Activated B cell treated with CpG ODN at 0.5 μM for 24 hours (primary cell): ENCODE data around the gene GMPPA. TPM values are rescaled to one million over a fixed set of nuclear protein-coding genes. Genes with fewer than 3 reads are reported as not detected.

Source experiments
- ATAC-seq: fragments of 200-7000 bp; cut with Tn5 transposase; one replicate; pipeline ENCODE4 v1.10.0; 2021; ENCODE audit warnings: low read depth, mild to moderate bottlenecking, moderate library complexity
- CTCF ChIA-PET: fragments of 350-600 bp; sonication (Branson Sonifier 250); formaldehyde crosslinking; loops from one replicate; lab custom pipeline; 2021; ENCODE audit warnings: antibody characterized with exemption; lab: Charles Lee
- POLR2A ChIA-PET: fragments of 350-600 bp; sonication (Branson Sonifier 250); formaldehyde crosslinking; loops from one replicate; lab custom pipeline; 2021; ENCODE audit warnings: antibody characterized with exemption; lab: Charles Lee
- DNase-seq: peaks from one replicate; pipeline ENCODE4 v3.0.0; 2022
- H3K27ac Mint-ChIP-seq: one replicate; pipeline ENCODE4 v1.8.0; 2020; ENCODE audit warnings: mixed read lengths
- H3K27me3 Mint-ChIP-seq: one replicate; pipeline ENCODE4 v1.8.0; 2021; ENCODE audit warnings: mixed read lengths
- H3K36me3 Mint-ChIP-seq: one replicate; pipeline ENCODE4 v1.8.0; 2021; ENCODE audit warnings: low read depth, mixed read lengths
- H3K4me1 Mint-ChIP-seq: one replicate; pipeline ENCODE4 v1.8.0; 2021; ENCODE audit warnings: mixed read lengths
- H3K4me3 Mint-ChIP-seq: one replicate; pipeline ENCODE4 v1.8.0; 2020; ENCODE audit warnings: mild to moderate bottlenecking, mixed read lengths
- H3K9me3 Mint-ChIP-seq: one replicate; pipeline ENCODE4 v1.8.0; 2020; ENCODE audit warnings: mixed read lengths
- intact Hi-C: fragments of 100-400 bp; cut with micrococcal nuclease; formaldehyde crosslinking; loops from one replicate; pipeline ENCODE4 v1.15.1; 2024
- total RNA-seq: library from RNA; stranded (reverse); gene quantifications from 2 replicates; pipeline ENCODE4 v1.2.3, GENCODE V29; 2022
- TF ChIP-seq, protein P1 (sequence below): fragments of 200-600 bp; IDR thresholded peaks from one replicate; pipeline ENCODE4 v1.8.0; 2022; ENCODE audit warnings: antibody characterized with exemption, mild to moderate bottlenecking

Gene GMPPA
- total RNA-seq, 1 donor from 2014 or later: 33.0 TPM

DNA sequence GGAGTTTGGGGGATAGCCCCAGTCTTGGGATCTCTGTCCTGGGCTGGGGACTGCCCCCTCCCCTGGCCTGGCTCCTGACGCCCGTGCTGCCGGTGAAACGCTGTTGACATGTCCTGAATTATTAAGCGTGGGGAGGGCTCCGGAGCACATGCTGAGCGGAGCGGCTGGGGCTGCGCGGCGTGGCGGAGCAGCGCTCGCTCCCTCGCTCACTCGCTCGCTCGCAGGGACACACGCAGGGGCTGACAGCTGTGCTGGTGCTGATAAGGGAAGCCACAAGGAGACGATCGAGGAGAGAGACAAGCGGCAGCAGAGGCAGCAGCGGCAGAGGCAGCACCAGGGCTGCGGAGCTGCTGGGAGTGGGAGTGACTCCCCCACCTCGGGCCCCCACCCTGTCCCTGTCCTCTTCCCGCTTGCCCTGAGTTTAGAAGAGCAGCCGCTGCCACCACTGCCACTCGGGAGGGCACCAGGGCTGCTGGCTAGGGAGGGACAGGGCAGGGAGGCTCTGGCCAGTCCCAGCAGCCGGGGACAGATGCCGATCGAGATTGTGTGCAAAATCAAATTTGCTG, 15.6 kb downstream of the GMPPA start, which contains the start of gene ASIC4:
Gene ASIC4, plus strand, starts transcription at position 287 of the 566 bp plus-strand sequence. Its CDS starts 243 bp downstream, at position 530.
- Mint-ChIP-seq H3K4me3 (no peak within 1 kb of the TSS), H3K27me3 (peaks cover 81% of the 10 kb centered on the region), H3K9me3 (no peaks in the 10 kb centered on the region), H3K4me1 (peaks cover 22% of the 10 kb centered on the region), H3K36me3 (no peaks in the 10 kb centered on the region), H3K27ac (no peak within 1 kb of the TSS)
- CTCF ChIA-PET: interaction anchor here (2.0 kb wide), 1 partner anchor 15 kb away, joined by 5 read pairs; no protein-coding TSS in a partner anchor
- intact Hi-C loops: no loop called here
- TF ChIP-seq, protein P1, sequence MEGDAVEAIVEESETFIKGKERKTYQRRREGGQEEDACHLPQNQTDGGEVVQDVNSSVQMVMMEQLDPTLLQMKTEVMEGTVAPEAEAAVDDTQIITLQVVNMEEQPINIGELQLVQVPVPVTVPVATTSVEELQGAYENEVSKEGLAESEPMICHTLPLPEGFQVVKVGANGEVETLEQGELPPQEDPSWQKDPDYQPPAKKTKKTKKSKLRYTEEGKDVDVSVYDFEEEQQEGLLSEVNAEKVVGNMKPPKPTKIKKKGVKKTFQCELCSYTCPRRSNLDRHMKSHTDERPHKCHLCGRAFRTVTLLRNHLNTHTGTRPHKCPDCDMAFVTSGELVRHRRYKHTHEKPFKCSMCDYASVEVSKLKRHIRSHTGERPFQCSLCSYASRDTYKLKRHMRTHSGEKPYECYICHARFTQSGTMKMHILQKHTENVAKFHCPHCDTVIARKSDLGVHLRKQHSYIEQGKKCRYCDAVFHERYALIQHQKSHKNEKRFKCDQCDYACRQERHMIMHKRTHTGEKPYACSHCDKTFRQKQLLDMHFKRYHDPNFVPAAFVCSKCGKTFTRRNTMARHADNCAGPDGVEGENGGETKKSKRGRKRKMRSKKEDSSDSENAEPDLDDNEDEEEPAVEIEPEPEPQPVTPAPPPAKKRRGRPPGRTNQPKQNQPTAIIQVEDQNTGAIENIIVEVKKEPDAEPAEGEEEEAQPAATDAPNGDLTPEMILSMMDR: no peak
- ATAC-seq (no peak), DNase-seq (no peak)
- POLR2A ChIA-PET: no interaction called here

DNA sequence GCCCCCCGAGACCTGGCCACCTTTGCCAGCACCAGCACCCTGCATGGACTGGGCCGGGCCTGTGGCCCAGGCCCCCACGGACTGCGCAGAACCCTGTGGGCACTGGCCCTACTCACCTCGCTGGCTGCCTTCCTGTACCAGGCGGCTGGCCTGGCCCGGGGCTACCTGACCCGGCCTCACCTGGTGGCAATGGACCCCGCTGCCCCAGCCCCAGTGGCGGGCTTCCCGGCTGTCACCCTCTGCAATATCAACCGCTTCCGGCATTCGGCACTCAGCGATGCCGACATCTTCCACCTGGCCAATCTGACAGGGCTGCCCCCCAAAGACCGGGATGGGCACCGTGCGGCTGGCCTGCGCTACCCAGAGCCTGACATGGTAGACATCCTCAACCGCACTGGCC, 16.1 kb downstream of the GMPPA start:
- Mint-ChIP-seq H3K27me3 (peaks cover 80% of the 10 kb centered on the region), H3K36me3 (no peaks in the 10 kb centered on the region), H3K9me3 (no peaks in the 10 kb centered on the region), H3K4me3 (no peak overlapping the region), H3K4me1 (peaks cover 17% of the 10 kb centered on the region), H3K27ac (no peak overlapping the region)
- ChIA-PET POLR2A (no interaction called here), CTCF (no interaction called here)
- DNase-seq: no peak
- intact Hi-C loops: no loop called here
- TF ChIP-seq, protein P1: no peak
- ATAC-seq: no peak

DNA sequence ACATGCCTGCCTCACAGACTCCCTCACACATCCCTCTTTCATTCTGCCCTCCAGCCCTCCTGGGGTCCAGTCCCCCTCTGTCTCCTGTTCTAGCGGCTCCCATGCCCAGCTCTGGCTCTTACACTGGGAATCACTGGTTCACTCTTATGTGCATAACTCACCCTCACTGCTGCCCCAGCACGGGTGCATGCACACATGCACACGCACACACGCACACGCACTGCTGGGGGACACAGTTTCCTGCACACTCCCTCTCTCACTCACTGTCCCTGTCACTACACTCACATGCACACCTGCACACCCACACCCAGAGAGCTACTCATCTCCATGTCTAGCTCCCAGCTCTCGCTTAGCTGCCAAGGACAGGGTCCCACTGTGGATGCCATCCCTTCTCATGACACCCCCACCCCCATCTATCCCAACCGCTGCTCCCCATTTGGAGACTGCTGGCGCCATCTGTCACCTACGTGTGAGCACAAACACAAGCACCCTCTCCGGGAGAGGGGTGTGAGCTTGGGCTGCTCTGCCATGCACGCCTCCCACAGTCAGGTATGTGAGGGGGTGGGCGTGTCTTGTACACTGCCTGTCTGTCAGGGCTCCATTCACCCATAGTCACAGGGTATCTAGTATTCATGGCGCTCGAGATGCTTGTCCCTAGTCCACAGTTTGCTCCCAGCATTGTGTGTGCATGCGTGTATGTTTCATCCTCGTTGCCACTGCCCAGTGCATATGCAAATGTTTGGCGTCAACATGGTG, 17.4 kb downstream of the GMPPA start:
- POLR2A ChIA-PET: no interaction called here
- H3K36me3 Mint-ChIP-seq: no peaks in the 10 kb centered on the region
- H3K9me3 Mint-ChIP-seq: no peaks in the 10 kb centered on the region
- H3K27ac Mint-ChIP-seq: no peak overlapping the region
- H3K4me1 Mint-ChIP-seq: peaks cover 9% of the 10 kb centered on the region
- intact Hi-C loops: no loop called here
- H3K4me3 Mint-ChIP-seq: no peak overlapping the region
- CTCF ChIA-PET: no interaction called here
- ATAC-seq: no peak
- no peak for DNase-seq
- TF ChIP-seq, protein P1: no peak
- peaks cover 81% of the 10 kb centered on the region for H3K27me3 Mint-ChIP-seq

DNA sequence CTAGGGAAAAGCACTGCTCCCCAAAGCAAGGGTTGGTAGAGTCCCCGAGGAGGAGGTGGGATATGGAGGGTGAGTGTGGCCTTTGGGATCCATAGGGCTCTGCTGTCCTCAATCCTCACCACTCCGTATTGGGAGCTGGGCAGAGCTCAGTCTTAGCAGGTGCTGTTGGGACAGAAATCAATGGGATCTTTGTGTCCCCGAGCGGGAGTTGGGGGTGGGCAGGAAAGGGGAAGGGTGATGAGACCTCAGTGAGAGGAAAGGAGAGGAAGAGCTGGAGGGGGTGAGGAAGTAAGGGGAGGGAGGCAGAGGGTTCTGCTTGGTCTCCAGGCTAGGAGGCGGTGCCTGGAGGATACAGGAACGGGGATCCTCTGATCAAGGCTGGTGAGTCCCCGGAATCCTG, 18.2 kb downstream of the GMPPA start:
- Mint-ChIP-seq H3K27me3 (peaks cover 82% of the 10 kb centered on the region), H3K27ac (no peak overlapping the region), H3K4me1 (peaks cover 14% of the 10 kb centered on the region), H3K9me3 (no peaks in the 10 kb centered on the region), H3K4me3 (no peak overlapping the region), H3K36me3 (no peaks in the 10 kb centered on the region)
- ChIA-PET POLR2A (no interaction called here), CTCF (no interaction called here)
- ATAC-seq: no peak
- TF ChIP-seq, protein P1: no peak
- intact Hi-C loops: no loop called here
- no peak for DNase-seq
